HepG2 (cell line): ENCODE measurements around the gene INTS6. TPM values are rescaled to one million over a fixed set of nuclear protein-coding genes. Genes with fewer than 3 reads are reported as not detected.
A peak's percentile ranks its signal among the peaks of the same experiment; 100 is the strongest.

Experiments
- ATAC-seq: fragments of 200-7000 bp; cut with Tn5 transposase; 3 replicates; pipeline ENCODE4 v1.9.1; 2020; ENCODE audit warnings: mild to moderate bottlenecking, moderate library complexity
- BruUV-seq: library from RNA; stranded (reverse); fragments of 400-500 nt; replicated peaks from 2 replicates; lab custom pipeline; 2021; lab: Mats Ljungman, UMichigan
- CTCF ChIA-PET: fragments of 300-600 bp; formaldehyde crosslinking; extraction: SDS; loops from one replicate; lab custom pipeline; 2021; ENCODE audit warnings: low total read pairs, inconsistent platforms, low intra/inter-chr PET ratio; lab: Yijun Ruan, JAX
- POLR2A ChIA-PET: fragments of 350-600 bp; sonication (Branson Sonifier 250); formaldehyde crosslinking; loops from one replicate; lab custom pipeline; 2020; ENCODE audit warnings: antibody characterized with exemption, inconsistent platforms; lab: Yijun Ruan, JAX
- DNase-seq: peaks from one replicate; pipeline ENCODE4 v3.0.0-alpha.2; 2015; ENCODE audit warnings: low spot score
- FAIRE-seq: peaks from 3 replicates; lab custom pipeline; 2011; peaks lifted over from hg19 to GRCh38; lab: Jason Lieb, UNC
- H2AFZ ChIP-seq: one replicate; pipeline ENCODE4 v1.6.1; 2011; ENCODE audit warnings: low read length, inconsistent platforms
- H3K27ac ChIP-seq: fragments of 300-600 bp; 3 replicates; pipeline ENCODE4 v1.8.0; 2011; ENCODE audit warnings: mixed run types, mild to moderate bottlenecking, mixed read lengths, low read length, inconsistent platforms; ENCODE audit not compliant: insufficient read depth; ENCODE audit errors: extremely low read length
- H3K27me3 ChIP-seq, 2 experiments: fragments of 200-600 bp in 1 of 2; 2 replicates in 1 of 2; 3 replicates in 1 of 2; pipeline versions ENCODE4 v1.6.0 to v1.8.0; 2011; ENCODE audit warnings: low read length in 2 of 2, mild to moderate bottlenecking in 2 of 2, moderate library complexity in 2 of 2, inconsistent platforms in 1 of 2; ENCODE audit not compliant: insufficient read depth in 2 of 2, control insufficient read depth in 1 of 2
- H3K36me3 ChIP-seq, 2 experiments: fragments of 200-600 bp in 1 of 2; replicated peaks in 1 of 2; 2 replicates in 1 of 2; 3 replicates in 1 of 2; pipeline versions ENCODE4 v1.5.1 to v1.8.0; 2011; ENCODE audit warnings: low read length in 2 of 2, inconsistent platforms in 1 of 2; ENCODE audit not compliant: insufficient read depth in 2 of 2, control insufficient read depth in 1 of 2
- H3K4me1 ChIP-seq: 2 replicates; pipeline ENCODE4 v1.5.1; 2012; ENCODE audit warnings: low read length, inconsistent platforms; ENCODE audit not compliant: insufficient read depth
- H3K4me2 ChIP-seq: 2 replicates; pipeline ENCODE4 v1.6.0; 2011; ENCODE audit warnings: low read depth, low read length, inconsistent platforms
- H3K4me3 ChIP-seq, 3 experiments: fragments of 200-600 bp in 1 of 3; sonication (generic), shearing (Covaris generic) in 1 of 3; replicated peaks in 1 of 3; 2 replicates each; pipeline ENCODE4 v1.5.1; 2011 to 2016; ENCODE audit warnings: low read length in 3 of 3, inconsistent platforms in 2 of 3, low read depth in 2 of 3, mild to moderate bottlenecking in 2 of 3, control low read depth in 1 of 3, mixed read lengths in 1 of 3; ENCODE audit not compliant: insufficient read depth in 1 of 3
- H3K79me2 ChIP-seq: one replicate; pipeline ENCODE4 v1.6.1; 2011; ENCODE audit warnings: low read length, inconsistent platforms; ENCODE audit not compliant: insufficient read depth
- H3K9ac ChIP-seq: 2 replicates; pipeline ENCODE4 v1.6.0; 2011; ENCODE audit warnings: mild to moderate bottlenecking, low read depth, low read length, inconsistent platforms; ENCODE audit not compliant: insufficient read depth
- H3K9me3 ChIP-seq: 2 replicates; pipeline ENCODE4 v1.5.1; 2012; ENCODE audit warnings: mild to moderate bottlenecking, low read length
- H4K20me1 ChIP-seq: 2 replicates; pipeline ENCODE4 v1.6.0; 2011; ENCODE audit warnings: inconsistent platforms, mild to moderate bottlenecking, low read length, moderate library complexity; ENCODE audit not compliant: insufficient read depth
- FOSL1 ChIP-seq: sonication (generic); formaldehyde crosslinking; IDR thresholded peaks from 2 replicates; pipeline ENCODE4 v1.9.0; 2021; ENCODE audit warnings: missing genetic modification reagents, borderline replicate concordance
- FOXP1 ChIP-seq, 2 experiments: fragments of 450-650 bp in 1 of 2; IDR thresholded peaks; 2 replicates each; pipeline ENCODE4 v1.6.1; 2017 to 2018; ENCODE audit warnings: antibody characterized with exemption in 1 of 2
- GPN1 ChIP-seq: sonication (generic); formaldehyde crosslinking; IDR thresholded peaks from 2 replicates; pipeline ENCODE4 v1.5.1; 2020; ENCODE audit warnings: missing genetic modification reagents, borderline replicate concordance
- HOXA7 ChIP-seq: sonication (generic); formaldehyde crosslinking; IDR thresholded peaks from 2 replicates; pipeline ENCODE4 v1.8.1; 2022; ENCODE audit warnings: mild to moderate bottlenecking, missing genetic modification reagents, moderate library complexity
- KLF9 ChIP-seq: IDR thresholded peaks from 2 replicates; pipeline ENCODE4 v1.6.1; 2016; ENCODE audit warnings: low read depth
- MBD4 ChIP-seq: IDR thresholded peaks from 2 replicates; pipeline ENCODE4 v1.6.1; 2012; ENCODE audit warnings: low read length, inconsistent platforms, borderline replicate concordance
- PLRG1 ChIP-seq: fragments of 450-650 bp; conservative IDR thresholded peaks from 2 replicates; pipeline ENCODE4 v1.6.1; 2016
- RFX5 ChIP-seq: IDR thresholded peaks from 2 replicates; pipeline ENCODE4 v1.6.1; 2011; ENCODE audit warnings: low read depth, low read length, improper control_type of control experiment
- SNAPC2 ChIP-seq: sonication (generic); formaldehyde crosslinking; IDR thresholded peaks from 2 replicates; pipeline ENCODE4 v1.8.1; 2022; ENCODE audit warnings: mild to moderate bottlenecking, missing genetic modification reagents
- ZBTB20 ChIP-seq: sonication (generic); formaldehyde crosslinking; IDR thresholded peaks from 2 replicates; pipeline ENCODE4 v1.8.1; 2023; ENCODE audit warnings: missing genetic modification reagents, low read depth, mild to moderate bottlenecking, borderline replicate concordance
- ZBTB37 ChIP-seq: sonication (generic); formaldehyde crosslinking; IDR thresholded peaks from 2 replicates; pipeline ENCODE4 v1.4.0; 2020; ENCODE audit warnings: mild to moderate bottlenecking, missing genetic modification reagents
- ZBTB39 ChIP-seq: sonication (generic); formaldehyde crosslinking; IDR thresholded peaks from 2 replicates; pipeline ENCODE4 v1.5.0; 2020; ENCODE audit warnings: missing genetic modification reagents
- ZBTB44 ChIP-seq: sonication (generic); formaldehyde crosslinking; IDR thresholded peaks from 2 replicates; pipeline ENCODE4 v1.4.0; 2020; ENCODE audit warnings: missing genetic modification reagents
- ZNF121 ChIP-seq: sonication (generic); formaldehyde crosslinking; IDR thresholded peaks from 2 replicates; pipeline ENCODE4 v1.5.0; 2020; ENCODE audit warnings: mild to moderate bottlenecking, missing genetic modification reagents
- ZNF383 ChIP-seq: sonication (generic); formaldehyde crosslinking; IDR thresholded peaks from 2 replicates; pipeline ENCODE4 v1.4.0; 2020; ENCODE audit warnings: missing genetic modification reagents, mild to moderate bottlenecking, borderline replicate concordance
- ZNF430 ChIP-seq: sonication (generic); formaldehyde crosslinking; IDR thresholded peaks from 2 replicates; pipeline ENCODE4 v1.9.0; 2021; ENCODE audit warnings: mild to moderate bottlenecking, missing genetic modification reagents
- ZNF451 ChIP-seq: sonication (generic); formaldehyde crosslinking; IDR thresholded peaks from 2 replicates; pipeline ENCODE4 v1.5.0; 2020; ENCODE audit warnings: mild to moderate bottlenecking, missing genetic modification reagents
- ZNF546 ChIP-seq: sonication (generic); formaldehyde crosslinking; conservative IDR thresholded peaks from 2 replicates; pipeline ENCODE4 v1.8.1; 2023; ENCODE audit warnings: mild to moderate bottlenecking, missing genetic modification reagents
- ZNF792 ChIP-seq: IDR thresholded peaks from 2 replicates; pipeline ENCODE4 v1.6.1; 2016
- WGBS: methylation state at CpG from one replicate; pipeline ENCODE4 v1.1.6; 2017; ENCODE audit warnings: low lambda C conversion rate; 5-methylcytosine and 5-hydroxymethylcytosine counted together
- in situ Hi-C: cut with HindIII; loops from 2 replicates; pipeline ENCODE4 v1.10.0; 2017; ENCODE audit warnings: low pct_unique_long_range_greater_than_20kb; ENCODE audit not compliant: extremely low pct_ligation_motif_present
- intact Hi-C: fragments of 100-400 bp; cut with micrococcal nuclease; formaldehyde crosslinking; loops from one replicate; pipeline ENCODE4 v1.10.0; 2022; ENCODE audit not compliant: unreplicated experiment
- polyA plus RNA-seq, 8 experiments: library from polyadenylated mRNA; depleted of rRNA in 3 of 8; stranded (reverse) in 7 of 8; unstranded in 1 of 8; fragments of >200 nt; fragmentation: Illumina TruSeq in 4 of 8; extraction: Trizol in 4 of 8; gene quantifications; 2 replicates each; pipeline versions ENCODE4 v1.2.1 to v1.2.3, GENCODE V29; 2011 to 2016; ENCODE audit warnings: low read depth in 4 of 8, missing spikeins in 1 of 8, mixed read lengths in 1 of 8; ENCODE audit not compliant: insufficient read depth in 1 of 8
- total RNA-seq, 5 experiments: library from RNA; depleted of rRNA; stranded (reverse); fragments of >200 nt; fragmentation: Illumina TruSeq; extraction: Trizol; gene quantifications; 2 replicates each; pipeline ENCODE4 v1.2.3, GENCODE V29; 2016; ENCODE audit warnings: low read depth in 1 of 5

INTS6 gene
- total and polyA plus RNA-seq, 2 of the 13 experiments (the other 11 are each of a cell fraction or from before 2014, with no cell fraction given): 27.9 to 38.4 TPM

GRCh38 chr13:51348069-51348967, 104.5 kb downstream of the INTS6 start:
- WGBS: 56% methylated on average over 8 of the region's 10 CpGs

More at GRCh38 chr13:51348069-51348967, 104.5 kb downstream of the INTS6 start:
- TF ChIP-seq ZNF383 (no peak), KLF9 (no peak), FOXP1 (IDR thresholded peaks at IDR 0.05) (no peak), FOXP1 (CRISPR knock-in tag; IDR thresholded peaks at IDR 0.05) (no peak), SNAPC2 (no peak), ZNF121 (CRISPR knock-in tag) (no peak), GPN1 (CRISPR knock-in tag) (no peak), ZBTB39 (CRISPR knock-in tag) (no peak), ZNF430 (CRISPR knock-in tag) (no peak), ZBTB37 (CRISPR knock-in tag) (no peak), PLRG1 (no peak), RFX5 (no peak), ZNF792 (no peak), ZNF546 (CRISPR knock-in tag) (no peak), HOXA7 (no peak), ZBTB44 (no peak), FOSL1 (CRISPR knock-in tag) (no peak), ZBTB20 (CRISPR knock-in tag) (no peak), MBD4 (no peak), ZNF451 (no peak)
- intact Hi-C loops (no loop called here), in situ Hi-C loops (no loop called here)
- no peaks in the 10 kb centered on the region for H4K20me1 ChIP-seq
- no peaks in the 10 kb centered on the region for H3K79me2 ChIP-seq
- no TSS peak for BruUV-seq
- no peak overlapping the region for H3K9ac ChIP-seq
- H3K9me3 ChIP-seq: no peaks in the 10 kb centered on the region
- DNase-seq (no peak), FAIRE-seq (no peak), ATAC-seq (peak; percentile 27)
- ChIA-PET CTCF (no interaction called here), POLR2A (no interaction called here)
- no peak overlapping the region for H3K4me3 ChIP-seq
- no peaks in the 10 kb centered on the region for H3K27me3 ChIP-seq
- no peak overlapping the region for H2AFZ ChIP-seq
- no peak overlapping the region for H3K27ac ChIP-seq
- H3K4me2 ChIP-seq: no peak overlapping the region
- H3K36me3 ChIP-seq: no peaks in the 10 kb centered on the region
- H3K4me1 ChIP-seq: no peaks in the 10 kb centered on the region
